HG03565 (cell line): ENCODE results near the gene WWOX.

ENCODE experiments used
- ATAC-seq: cut with Tn5 transposase; IDR thresholded peaks from one replicate; pipeline ENCODE4 v1.9.1; 2021; ENCODE audit warnings: mild to moderate bottlenecking, moderate library complexity; ENCODE audit not compliant: unreplicated experiment

Gene WWOX

DNA sequence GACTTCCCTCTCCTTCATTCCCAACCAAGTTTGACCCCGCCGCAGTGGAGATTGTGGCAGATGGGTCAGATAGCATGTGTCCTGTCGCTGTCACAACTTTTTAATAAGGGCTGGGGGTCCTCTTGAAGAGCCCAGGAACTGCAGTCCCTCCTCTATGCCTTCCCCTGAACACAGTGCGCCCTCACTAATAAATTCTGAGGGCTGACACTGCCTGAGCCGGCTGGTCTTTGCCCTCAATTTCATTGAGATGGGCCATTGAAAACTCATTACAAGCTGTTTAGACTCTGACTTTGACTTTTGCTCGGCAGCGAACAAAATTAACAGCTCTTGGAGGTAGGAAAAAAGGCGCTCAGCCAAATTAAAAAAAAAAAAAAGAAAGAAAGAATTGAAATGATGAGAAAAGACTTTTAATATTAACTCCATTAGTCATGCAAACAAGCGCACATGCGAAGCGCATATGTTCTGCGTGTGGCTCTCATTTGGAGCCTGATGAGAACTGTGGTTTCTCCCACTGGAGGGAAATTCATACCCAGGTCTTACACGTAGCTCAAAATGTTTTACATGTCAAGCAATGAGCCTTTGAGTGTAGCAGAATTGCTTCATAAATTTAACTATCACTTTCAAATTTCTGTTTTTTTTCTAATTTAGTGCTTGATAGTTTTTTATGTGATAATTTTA lies 704.7 kb downstream of the WWOX start:
- no peak for ATAC-seq

DNA sequence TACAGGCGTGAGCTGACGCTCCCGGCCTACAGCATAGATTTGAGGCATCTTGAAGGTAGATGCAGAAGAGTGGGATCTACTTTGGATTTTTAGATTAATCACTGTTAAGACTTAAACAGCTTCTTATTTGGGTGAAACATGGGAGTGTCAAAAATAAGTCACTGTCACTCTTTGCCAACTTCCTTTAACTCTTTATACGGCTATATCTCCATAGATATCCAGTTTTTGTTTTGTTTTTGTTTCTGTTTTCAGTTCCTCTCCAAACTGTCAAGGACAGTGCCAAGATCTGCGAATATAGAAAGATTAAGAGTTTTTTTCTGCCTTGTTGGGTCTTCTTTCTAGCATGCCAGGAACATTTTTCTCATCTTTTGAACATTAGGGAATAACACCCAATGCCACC lies 706.1 kb downstream of the WWOX start:
- ATAC-seq, result no peak

DNA sequence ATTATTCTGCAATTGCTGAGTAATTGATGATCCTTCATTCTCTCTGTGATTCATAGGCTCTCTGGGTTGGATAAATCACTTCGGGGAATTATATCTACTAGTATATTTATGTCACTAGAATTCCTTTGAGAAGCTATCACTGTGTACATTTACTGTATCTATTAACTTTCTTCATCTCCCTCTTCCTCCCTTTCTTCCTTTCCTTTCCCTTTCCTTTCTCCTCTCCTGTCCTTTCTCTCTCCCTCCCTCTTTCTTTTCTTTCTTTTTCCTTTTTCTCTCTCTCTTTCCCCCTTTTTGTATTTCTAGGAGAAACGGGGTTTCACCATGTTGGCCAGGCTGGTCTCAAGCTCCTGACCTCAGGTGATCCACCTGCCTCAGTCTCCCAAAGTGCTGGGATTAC lies 711.8 kb downstream of the WWOX start:
- no peak for ATAC-seq

DNA sequence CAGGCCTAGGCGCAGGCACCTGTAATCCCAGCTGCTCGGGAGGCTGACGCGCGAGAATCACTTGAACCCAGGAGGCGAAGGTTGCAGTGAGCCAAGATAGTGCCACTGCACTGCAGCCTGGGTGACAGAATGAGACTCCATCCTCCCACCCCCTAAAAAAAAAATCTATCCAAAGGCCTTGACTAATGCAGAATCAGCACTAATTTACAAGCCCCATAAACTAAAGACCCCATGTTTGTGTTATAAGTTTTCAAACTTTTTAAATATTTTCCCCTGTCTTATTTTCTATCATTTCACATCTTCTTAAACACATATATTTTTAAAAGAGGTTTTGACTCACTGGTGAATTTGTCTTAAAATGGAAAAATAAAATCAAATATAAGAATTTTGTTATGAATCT lies 713.1 kb downstream of the WWOX start:
- ATAC-seq, result no peak

DNA sequence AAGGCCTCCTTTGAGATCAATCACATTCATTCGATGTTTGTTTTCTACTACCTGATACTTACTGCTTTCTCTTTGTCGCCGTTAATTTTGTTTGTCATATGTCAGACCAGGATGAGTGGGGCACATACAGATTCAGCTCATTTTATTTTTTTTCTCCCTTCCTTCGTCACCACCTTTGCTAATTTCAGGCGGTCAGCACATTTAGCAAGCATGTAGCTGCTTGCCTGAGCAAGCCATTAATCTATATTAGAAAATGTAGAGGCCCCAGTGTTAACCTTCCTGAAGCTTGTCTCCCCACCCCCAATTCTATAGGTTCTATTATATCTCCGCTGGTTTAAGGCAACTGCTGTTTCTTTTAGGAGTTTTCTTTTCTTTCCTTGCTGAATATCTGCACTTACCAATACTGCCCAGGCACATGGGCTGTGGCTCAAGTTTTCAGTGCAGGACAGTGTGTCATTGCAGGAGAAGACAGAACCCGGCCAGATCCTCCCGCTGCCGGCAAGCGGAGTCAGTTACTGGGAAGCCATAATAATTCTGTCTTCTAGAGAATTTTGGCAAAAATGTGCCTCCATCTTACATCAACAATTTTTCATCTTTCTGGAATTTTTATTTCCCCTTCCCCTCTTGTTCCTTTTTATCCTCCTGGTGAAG lies 714.3 kb downstream of the WWOX start:
- ATAC-seq, result no peak

DNA sequence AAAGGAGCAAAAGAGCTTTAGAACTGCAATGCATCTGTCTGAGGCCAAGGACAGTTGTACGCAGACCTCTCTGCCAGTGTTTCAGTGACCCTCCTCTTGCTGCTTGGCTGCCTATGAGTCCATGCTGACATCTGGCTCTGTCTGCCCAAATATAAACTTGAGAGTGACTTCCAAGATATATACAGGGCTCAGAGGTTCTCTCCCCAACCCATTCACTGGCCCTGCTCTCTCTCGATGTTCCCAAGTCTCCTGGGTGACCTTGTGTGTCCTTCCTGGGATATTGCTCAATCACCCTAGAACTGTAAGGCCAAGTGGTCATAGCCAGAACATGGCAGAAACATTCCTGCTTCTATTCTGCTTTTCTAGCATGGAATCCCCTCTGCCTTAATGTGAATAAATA lies 716.3 kb downstream of the WWOX start:
- ATAC-seq, result no peak

DNA sequence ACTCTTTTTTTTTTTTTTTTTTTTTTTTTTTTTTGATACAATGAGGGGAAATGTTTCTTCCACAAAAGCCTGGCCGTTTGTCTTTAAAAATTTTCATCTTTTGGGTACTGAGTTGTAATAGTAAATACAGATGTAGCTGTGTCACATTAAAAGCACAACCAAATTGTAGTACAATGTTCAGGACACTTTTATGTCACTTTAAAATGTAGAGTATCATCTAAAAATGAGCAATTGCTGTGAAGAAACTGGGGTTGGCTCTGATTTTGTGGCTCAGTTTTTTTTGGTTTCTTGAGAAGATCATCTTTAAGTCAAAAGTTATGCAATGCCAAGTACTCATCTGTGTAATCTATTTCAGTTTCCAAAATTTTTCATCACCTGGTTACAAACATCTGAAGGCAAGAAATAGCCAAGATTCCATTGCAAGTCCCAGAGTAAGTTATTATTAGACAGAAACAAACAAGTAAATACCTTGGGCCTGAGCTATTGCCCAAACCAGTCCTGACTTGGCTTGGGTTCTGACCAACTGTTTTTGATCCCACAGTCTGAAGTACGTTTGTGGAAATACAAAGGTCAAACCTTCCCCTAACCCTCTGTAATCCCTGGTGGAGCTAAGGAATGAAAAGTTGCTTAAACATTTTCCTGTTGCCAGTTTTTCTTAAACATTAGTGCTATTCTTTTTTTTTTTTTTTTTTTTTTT lies 717.2 kb downstream of the WWOX start:
- no peak for ATAC-seq

DNA sequence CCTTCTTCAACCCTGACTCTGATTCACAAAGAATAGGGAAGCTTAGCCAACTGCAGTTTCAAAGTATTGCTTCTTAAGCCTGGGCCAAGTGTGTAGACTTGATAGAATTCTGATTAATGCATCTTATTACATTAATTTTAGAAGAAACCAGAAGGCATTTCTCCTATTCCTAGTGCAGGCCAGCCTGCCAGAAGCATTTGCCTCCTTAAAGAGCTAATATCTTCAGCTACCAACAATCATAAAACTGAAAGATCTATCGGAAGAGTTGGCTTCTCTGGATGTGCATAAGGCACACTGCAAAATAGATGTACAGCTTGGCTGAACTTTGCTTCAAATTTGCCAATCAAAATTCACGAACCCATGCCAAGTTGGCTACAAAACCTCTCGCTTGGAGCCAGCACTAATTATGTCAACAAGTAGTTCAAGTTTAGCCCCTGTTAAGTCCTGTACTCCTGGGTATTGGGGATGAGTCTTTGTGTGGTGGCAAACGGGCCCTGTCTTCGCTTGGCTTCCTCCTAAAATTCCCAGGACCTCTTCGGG lies 717.8 kb downstream of the WWOX start:
- no peak for ATAC-seq

DNA sequence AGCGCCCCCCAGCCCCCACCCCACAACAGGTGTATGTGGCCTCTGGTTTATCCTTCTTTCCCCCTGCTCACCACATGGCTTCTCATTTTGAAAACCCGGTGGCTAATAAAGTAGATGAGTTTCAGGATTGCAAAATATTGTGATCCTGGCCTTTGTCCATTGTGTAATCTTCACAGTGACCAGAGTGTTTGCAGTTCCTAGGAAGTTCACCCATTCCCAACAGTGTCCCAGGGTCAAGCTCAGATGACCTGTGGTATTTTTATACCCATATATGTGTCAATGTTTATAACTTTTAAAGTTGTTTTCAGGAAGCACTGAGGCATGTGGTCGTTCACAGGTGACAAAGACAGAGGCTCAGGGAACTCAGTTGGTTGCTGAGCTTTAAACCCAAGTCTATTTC lies 721.9 kb downstream of the WWOX start:
- ATAC-seq, result no peak

DNA sequence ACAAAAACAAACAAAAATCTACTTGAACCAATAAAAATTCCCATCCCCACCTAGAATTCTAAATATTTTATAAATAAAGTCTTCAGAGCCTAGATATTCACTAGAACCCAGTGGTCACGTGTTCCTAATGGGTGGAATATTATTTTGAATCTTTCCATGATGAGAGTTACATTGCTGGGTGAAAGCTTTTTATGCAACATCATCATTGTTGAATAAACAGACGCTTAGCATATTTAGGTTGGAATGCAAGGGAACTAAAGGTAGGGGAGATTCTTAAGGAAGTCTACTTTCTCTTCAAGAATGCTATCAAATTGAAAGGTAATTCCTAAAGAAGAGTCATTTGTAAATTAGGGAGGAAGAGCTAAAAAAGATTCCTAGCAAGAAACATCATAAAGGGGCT lies 723.1 kb downstream of the WWOX start:
- ATAC-seq, result no peak

DNA sequence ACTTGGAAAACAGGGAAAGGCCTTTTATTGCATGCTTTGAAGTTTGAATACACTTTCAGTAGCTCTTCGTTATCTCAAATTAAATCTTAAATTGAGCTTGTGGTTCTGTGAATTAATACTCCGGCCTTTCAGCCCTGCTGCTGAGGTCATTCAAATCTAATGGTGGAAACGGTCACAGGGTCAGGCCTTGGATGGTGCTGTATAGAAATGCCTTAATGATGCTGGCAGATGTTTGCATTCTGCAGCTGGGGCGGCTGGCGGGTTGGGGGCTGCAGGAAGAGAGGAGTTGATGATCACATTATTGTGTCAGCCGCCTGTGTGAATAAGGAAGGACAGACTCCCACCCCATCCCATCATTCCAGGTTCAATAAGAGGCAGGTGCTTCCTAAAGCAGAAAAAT lies 723.6 kb downstream of the WWOX start:
- no peak for ATAC-seq

DNA sequence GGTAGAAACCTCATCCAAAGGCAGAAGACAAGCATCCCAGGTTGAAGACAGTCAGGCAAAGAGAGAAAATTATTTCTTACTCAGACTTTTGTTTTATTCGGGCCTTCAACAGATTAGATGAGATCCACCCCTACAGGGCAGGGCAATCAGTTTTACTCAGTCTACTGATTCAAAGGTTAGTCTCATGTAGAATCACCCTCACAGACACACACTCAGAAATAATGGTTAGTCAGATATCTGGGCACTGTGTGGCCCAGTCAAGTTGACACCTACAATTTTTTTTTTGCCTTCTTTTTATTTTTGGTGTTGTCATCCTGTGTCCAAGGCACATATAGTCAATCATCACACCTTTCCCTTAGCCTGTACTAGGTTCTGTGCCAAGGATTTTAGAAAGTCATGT lies 729.8 kb downstream of the WWOX start:
- no peak for ATAC-seq

DNA sequence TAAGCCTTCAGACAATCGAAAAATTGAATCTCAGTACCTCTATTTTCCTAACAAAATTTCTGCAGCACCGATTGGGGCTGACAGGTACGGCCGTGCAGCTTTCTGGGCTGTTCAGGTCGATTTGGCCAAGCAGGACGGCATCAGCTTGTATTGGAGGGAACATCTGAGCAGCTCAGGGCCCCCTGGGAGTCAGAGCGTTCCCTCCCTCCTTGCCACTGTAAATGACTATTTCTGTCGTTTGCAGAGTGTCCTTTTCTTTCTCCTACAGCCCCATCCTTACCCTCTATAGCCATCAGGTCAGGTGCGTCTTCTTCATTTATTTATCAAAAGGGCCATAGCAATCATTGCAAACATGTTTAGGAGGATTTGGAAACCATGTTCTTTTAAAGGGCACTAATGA lies 731.1 kb downstream of the WWOX start:
- ATAC-seq, result no peak

DNA sequence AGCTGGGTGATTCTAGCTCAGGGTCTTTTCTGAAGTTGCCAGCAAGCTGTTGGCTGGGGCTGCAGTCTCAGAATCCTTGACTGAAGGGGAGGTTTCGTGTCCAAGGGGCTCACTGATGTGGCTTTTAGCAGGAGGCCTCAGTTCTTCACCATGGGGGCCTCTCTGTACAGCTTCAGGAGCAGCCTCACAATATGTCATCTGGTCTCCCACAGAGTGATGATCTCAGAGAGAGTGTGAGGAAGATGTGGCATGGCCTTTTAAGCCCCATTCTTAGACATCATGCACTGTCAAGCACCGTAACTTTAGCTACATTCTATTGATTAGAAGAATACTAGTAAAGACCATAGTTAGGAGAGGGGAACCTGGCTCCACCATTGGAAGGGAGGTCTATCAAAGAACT lies 732.6 kb downstream of the WWOX start:
- ATAC-seq, result no peak

DNA sequence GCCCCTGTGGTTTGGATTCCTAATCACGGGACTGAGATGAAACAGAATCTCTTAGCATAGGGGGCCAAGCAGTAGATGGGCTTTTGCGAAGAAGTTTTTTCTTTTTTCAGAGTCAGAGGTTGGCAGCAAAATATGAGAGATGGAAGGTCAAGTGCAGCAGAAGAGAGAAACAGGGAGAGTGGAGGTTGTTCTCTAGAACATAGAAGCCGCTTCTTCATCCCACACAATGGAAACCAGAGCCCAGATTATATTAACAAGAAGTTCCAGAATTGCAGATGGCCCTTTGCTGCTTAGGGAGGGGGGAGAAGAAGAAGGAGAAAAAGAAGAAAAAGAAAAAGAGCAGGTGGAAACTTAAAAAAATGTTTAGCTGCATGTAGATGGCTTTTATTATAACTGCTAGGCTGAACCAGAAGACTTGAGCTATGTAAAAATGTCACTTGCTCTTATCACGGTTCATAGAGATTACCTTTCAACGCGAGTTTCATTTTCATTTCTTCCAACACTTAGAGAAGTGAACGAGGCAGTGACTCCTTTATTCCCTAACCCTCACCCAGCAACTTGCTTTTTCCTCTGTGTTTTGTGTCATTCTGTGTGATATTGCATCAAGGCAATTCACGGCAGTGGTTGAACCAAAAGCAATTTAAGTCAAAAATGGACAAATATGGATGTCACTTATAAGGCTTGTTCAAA lies 737.5 kb downstream of the WWOX start:
- ATAC-seq, result no peak

DNA sequence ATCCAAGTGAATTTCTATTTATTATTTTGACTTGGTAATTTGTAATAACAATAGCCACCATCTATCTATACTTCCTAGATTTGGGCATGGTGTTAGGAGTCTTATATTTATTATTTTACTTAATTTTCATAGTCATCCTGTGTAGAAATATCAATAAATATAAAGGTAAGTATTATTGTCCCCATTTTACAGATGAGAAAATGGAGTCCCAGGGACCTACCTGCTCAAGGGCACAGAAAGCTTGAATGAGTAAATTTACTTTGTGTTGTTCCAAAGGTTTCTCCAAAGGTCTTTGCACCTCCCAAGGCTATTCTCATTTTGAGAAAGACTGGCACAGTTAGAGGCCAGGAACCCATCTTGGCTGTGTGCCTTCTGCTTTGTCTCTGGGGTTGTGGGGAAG lies 738.3 kb downstream of the WWOX start:
- ATAC-seq, result no peak

DNA sequence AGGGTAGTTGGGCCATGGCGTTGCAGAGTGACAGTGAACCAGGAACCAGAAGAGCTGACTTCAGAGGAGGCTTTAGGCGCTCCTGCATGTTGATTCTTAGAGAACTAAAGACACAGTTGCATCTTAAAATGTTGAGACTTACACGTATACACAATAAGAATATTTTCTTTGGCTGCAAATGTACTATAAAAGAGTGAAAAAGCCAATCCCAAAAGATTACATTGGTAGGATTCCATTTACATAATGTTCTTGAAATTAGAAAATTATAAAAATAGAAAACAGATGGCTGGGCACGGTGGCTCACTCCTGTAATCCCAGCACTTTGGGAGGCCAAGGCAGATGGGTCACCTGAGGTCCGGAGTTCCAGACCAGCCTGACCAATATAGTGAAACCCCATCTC lies 738.8 kb downstream of the WWOX start:
- no peak for ATAC-seq

DNA sequence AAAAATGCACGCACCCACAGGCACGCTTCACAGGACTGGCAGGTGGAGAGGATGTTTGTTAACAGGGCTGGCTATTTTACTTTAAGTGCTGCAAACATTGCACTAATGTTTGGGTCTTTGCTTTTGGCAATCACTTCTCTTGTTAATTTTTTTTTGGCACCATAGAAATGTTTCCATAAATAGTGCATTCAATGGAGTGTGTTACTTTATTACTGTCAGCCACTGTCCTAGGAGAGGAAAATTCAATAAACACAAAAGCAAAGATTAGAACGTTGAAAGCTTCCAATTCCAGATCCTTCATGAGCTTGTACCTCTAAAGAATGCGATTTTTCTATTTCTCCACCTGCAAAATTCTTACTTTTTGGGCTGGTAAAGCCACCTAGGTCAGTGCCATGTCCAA lies 743.5 kb downstream of the WWOX start:
- ATAC-seq, result no peak

DNA sequence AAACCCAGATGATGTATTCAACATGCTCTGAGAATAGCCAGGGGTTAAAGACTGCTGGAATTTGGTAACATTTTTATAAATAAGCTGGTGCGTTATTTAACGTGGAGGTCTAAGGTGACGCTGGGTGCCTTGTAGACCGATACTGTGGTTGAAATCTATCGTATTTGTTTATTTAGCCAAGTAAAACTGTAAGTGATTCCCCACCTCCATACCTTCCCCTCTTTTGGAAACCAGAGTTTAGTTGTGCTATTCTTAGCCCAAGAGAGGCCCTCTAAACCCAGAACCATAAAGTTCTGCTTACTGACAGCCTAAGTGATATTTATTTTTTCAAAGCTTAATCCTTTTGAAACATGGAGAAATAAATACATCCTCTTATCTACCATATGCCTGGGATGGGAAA lies 744.5 kb downstream of the WWOX start:
- no peak for ATAC-seq

DNA sequence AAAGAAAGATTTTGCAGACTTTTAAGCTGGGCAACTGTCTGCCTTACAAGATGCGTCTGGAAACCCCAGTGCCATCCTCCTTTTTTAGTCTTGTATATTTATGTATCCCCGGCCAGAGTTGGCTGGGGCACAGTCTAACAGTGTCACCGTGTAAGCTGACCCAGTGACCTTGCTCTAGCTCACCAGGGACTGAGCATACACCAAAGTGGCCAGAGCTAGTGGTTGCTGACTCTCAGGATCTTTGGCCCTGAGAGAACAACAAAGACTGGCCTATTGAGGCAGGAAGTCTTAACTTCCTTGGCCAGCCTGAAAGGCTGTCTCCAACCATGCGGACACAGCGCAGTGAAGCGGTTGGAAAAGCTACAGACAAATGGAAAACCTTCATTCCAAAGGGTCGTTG lies 745.2 kb downstream of the WWOX start:
- no peak for ATAC-seq

DNA sequence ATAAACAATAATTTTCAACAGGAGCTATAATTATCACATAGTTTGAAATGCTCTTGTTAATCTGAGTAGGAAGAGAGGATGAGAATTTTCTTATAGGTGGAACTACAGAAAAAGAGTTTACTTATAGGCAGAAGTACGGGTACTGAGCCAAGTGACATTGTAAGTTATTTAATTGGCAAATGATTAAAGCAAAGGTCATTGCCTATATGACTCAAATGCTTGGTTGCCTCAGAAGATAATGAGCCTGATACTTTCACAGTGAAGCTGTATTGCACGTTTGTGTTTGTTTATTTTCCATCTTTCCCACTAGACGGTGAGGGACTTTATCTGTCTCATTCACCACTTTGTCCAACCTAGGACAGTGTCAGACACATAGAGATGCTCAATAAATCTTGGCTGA lies 751.8 kb downstream of the WWOX start:
- ATAC-seq, result no peak
